Measurements from ENCODE around the gene CHST1. TPM values are rescaled to one million over a fixed set of nuclear protein-coding genes. Genes with fewer than 3 reads are reported as not detected.

CHST1 gene
- total and polyA plus RNA-seq, 2 experiments from 2014 or later, result 0.84 to 2.7 TPM

GRCh38 chr11:45622861-45623260 lies 42.6 kb downstream of the CHST1 start (continued):
- TF ChIP-seq ETS1 (IDR thresholded peaks at IDR 0.05) (no peak), CREB1 (CRISPR knock-in tag; IDR thresholded peaks at IDR 0.05; ENCODE audit: low read depth) (no peak), REST (IDR thresholded peaks at IDR 0.05; ENCODE audit: unreplicated experiment) (no peak), POLR2AphosphoS5 (IDR thresholded peaks at IDR 0.05; ENCODE audit: low read depth) (no peak), STAT1 (IDR thresholded peaks at IDR 0.05; ENCODE audit: unreplicated experiment) (no peak), JUNB (IDR thresholded peaks at IDR 0.05; ENCODE audit: unreplicated experiment) (no peak), EZH2 (IDR thresholded peaks at IDR 0.05; ENCODE audit: low read depth, unreplicated experiment) (no peak)

- H3K27me3 Mint-ChIP-seq (ENCODE audit: insufficient read depth, low read depth, poor library complexity), result peaks cover 3% of the 10 kb centered on the region
- Histone ChIP-seq H3K27me3 (ENCODE audit: insufficient read depth) (no peaks in the 10 kb centered on the region), H3K4me1 (ENCODE audit: insufficient read depth) (no peaks in the 10 kb centered on the region), H3K9me2 (ENCODE audit: insufficient read depth) (0 out of 2 replicates have a peak, but pooled peaks cover 5% of the 10 kb centered on the region), H3F3A (replicated peaks; ENCODE audit: low read depth) (no peaks in the 10 kb centered on the region), H3K79me2 (replicated peaks; ENCODE audit: insufficient read depth) (no peaks in the 10 kb centered on the region), H3K4me3 (no peak overlapping the region), H2AFZ (no peak overlapping the region), H4K20me1 (replicated peaks; ENCODE audit: insufficient read depth) (no peaks in the 10 kb centered on the region), H3K4me2 (no peak overlapping the region), H3K36me3 (ENCODE audit: insufficient read depth) (no peaks in the 10 kb centered on the region), H3K27ac (ENCODE audit: low read depth) (no peak overlapping the region)
- H3K9me3 Mint-ChIP-seq, result peaks cover 44% of the 10 kb centered on the region
- no peak overlapping the region for H3K4me3 Mint-ChIP-seq
- H3K36me3 Mint-ChIP-seq (ENCODE audit: low read depth), result peaks cover 15% of the 10 kb centered on the region
- H3K27ac Mint-ChIP-seq, result no peak overlapping the region
- ATAC-seq (no peak), DNase-seq (ENCODE audit: low spot score) (no peak)
- peaks cover 9% of the 10 kb centered on the region; the same call in 2 of the 3 replicates for H3K4me1 Mint-ChIP-seq
- TF ChIP-seq EZH2 (IDR thresholded peaks at IDR 0.05; ENCODE audit: low read depth, unreplicated experiment), result no peak
- no peak for TF ChIP-seq REST (IDR thresholded peaks at IDR 0.05; ENCODE audit: unreplicated experiment)
- TF ChIP-seq ZNF331 (CRISPR knock-in tag; IDR thresholded peaks at IDR 0.05; ENCODE audit: low read depth), result no peak
- TF ChIP-seq POLR2AphosphoS5 (IDR thresholded peaks at IDR 0.05; ENCODE audit: low read depth), result no peak
- no peak for TF ChIP-seq ZNF462 (CRISPR knock-in tag; IDR thresholded peaks at IDR 0.05)
- no peak for TF ChIP-seq JUNB (IDR thresholded peaks at IDR 0.05; ENCODE audit: unreplicated experiment)
- TF ChIP-seq STAT1 (IDR thresholded peaks at IDR 0.05; ENCODE audit: unreplicated experiment), result no peak
Observed at GRCh38 chr11:45622283-45622682, 43.1 kb downstream of the CHST1 start.

Measured in GM23338 (cell line).